WTC11 (cell line): Measurements from ENCODE around the gene ADGRA1. TPM values are rescaled to one million over a fixed set of nuclear protein-coding genes. Genes with fewer than 3 reads are reported as not detected.

Experiments used
- ATAC-seq: fragments of 200-7000 bp; cut with Tn5 transposase; 2 replicates; pipeline ENCODE4 v1.10.0; 2021; ENCODE audit warnings: mild to moderate bottlenecking, moderate library complexity
- CTCF ChIA-PET: fragments of 300-600 bp; sonication (Branson Sonifier 250); formaldehyde crosslinking; loops from one replicate; lab custom pipeline; 2021; ENCODE audit warnings: antibody characterized with exemption; lab: Charles Lee
- POLR2A ChIA-PET: fragments of 350-600 bp; sonication (Branson Sonifier 250); formaldehyde crosslinking; loops from one replicate; lab custom pipeline; 2021; ENCODE audit warnings: antibody characterized with exemption; lab: Charles Lee
- DNase-seq: peaks from one replicate; pipeline ENCODE4 v3.0.0; 2021; ENCODE audit warnings: low spot score
- H3K27ac Mint-ChIP-seq: 2 replicates; pipeline ENCODE4 v1.8.0; 2021; ENCODE audit warnings: mixed read lengths
- H3K27me3 Mint-ChIP-seq: 2 replicates; pipeline ENCODE4 v1.8.0; 2021; ENCODE audit warnings: low read depth, mild to moderate bottlenecking, moderate library complexity, mixed read lengths
- H3K36me3 Mint-ChIP-seq: 2 replicates; pipeline ENCODE4 v1.8.0; 2021; ENCODE audit warnings: mixed read lengths
- H3K4me1 Mint-ChIP-seq: 2 replicates; pipeline ENCODE4 v1.8.0; 2022; ENCODE audit warnings: mixed read lengths
- H3K4me3 Mint-ChIP-seq: 2 replicates; pipeline ENCODE4 v1.8.0; 2021; ENCODE audit warnings: mild to moderate bottlenecking, moderate library complexity, mixed read lengths
- H3K9me3 Mint-ChIP-seq: 2 replicates; pipeline ENCODE4 v1.8.0; 2021; ENCODE audit warnings: mixed read lengths
- ELF4 ChIP-seq: sonication (generic); formaldehyde crosslinking; IDR thresholded peaks from 2 replicates; pipeline ENCODE4 v1.8.1; 2022; ENCODE audit warnings: low read depth, mild to moderate bottlenecking, moderate library complexity, missing genetic modification reagents
- GTF2I ChIP-seq: fragments of 250-450 bp; sonication (Bioruptor Pico); conservative IDR thresholded peaks from 2 replicates; pipeline ENCODE4 v1.4.0; 2021; ENCODE audit warnings: mild to moderate bottlenecking
- NFATC4 ChIP-seq: fragments of 250-450 bp; sonication (Bioruptor Pico); IDR thresholded peaks from 2 replicates; pipeline ENCODE4 v1.9.0; 2021; ENCODE audit warnings: mild to moderate bottlenecking
- STAT6 ChIP-seq: sonication (generic); formaldehyde crosslinking; conservative IDR thresholded peaks from 2 replicates; pipeline ENCODE4 v1.8.1; 2023; ENCODE audit warnings: mild to moderate bottlenecking, low read depth, missing genetic modification reagents, moderate library complexity
- TP53 ChIP-seq: sonication (generic); formaldehyde crosslinking; IDR thresholded peaks from 2 replicates; pipeline ENCODE4 v1.8.1; 2023; ENCODE audit warnings: mild to moderate bottlenecking, missing genetic modification reagents
- ZBTB21 ChIP-seq: sonication (generic); formaldehyde crosslinking; IDR thresholded peaks from 2 replicates; pipeline ENCODE4 v1.8.1; 2023; ENCODE audit warnings: mild to moderate bottlenecking, missing genetic modification reagents, borderline replicate concordance
- total RNA-seq: library from RNA; stranded (reverse); gene quantifications from 3 replicates; pipeline ENCODE4 v1.2.3, GENCODE V29; 2021
- TF ChIP-seq, protein P1 (sequence below): sonication (generic); formaldehyde crosslinking; IDR thresholded peaks from 2 replicates; pipeline ENCODE4 v1.8.0; 2023; ENCODE audit warnings: missing genetic modification reagents, mild to moderate bottlenecking, borderline replicate concordance
- TF ChIP-seq, protein P2 (sequence below): sonication (generic); formaldehyde crosslinking; IDR thresholded peaks from 2 replicates; pipeline ENCODE4 v1.8.0; 2022; ENCODE audit warnings: mild to moderate bottlenecking, missing genetic modification reagents
- TF ChIP-seq, protein P3 (sequence below): sonication (generic); formaldehyde crosslinking; IDR thresholded peaks from 2 replicates; pipeline ENCODE4 v1.8.1; 2023; ENCODE audit warnings: mild to moderate bottlenecking, missing genetic modification reagents
- TF ChIP-seq, protein P4 (sequence below): sonication (generic); formaldehyde crosslinking; IDR thresholded peaks from 2 replicates; pipeline ENCODE4 v1.8.1; 2023; ENCODE audit warnings: mild to moderate bottlenecking, missing genetic modification reagents, borderline replicate concordance
- TF ChIP-seq, protein P5 (sequence below): sonication (generic); formaldehyde crosslinking; IDR thresholded peaks from 2 replicates; pipeline ENCODE4 v1.8.1; 2022; ENCODE audit warnings: low read depth, missing genetic modification reagents, borderline replicate concordance

ADGRA1 gene
- total RNA-seq, 1 experiment from 2014 or later, result 0.20 TPM

GRCh38 chr10:133055470-133055869, 32.3 kb upstream of the ADGRA1 start (continued):
- TF ChIP-seq, protein P1, sequence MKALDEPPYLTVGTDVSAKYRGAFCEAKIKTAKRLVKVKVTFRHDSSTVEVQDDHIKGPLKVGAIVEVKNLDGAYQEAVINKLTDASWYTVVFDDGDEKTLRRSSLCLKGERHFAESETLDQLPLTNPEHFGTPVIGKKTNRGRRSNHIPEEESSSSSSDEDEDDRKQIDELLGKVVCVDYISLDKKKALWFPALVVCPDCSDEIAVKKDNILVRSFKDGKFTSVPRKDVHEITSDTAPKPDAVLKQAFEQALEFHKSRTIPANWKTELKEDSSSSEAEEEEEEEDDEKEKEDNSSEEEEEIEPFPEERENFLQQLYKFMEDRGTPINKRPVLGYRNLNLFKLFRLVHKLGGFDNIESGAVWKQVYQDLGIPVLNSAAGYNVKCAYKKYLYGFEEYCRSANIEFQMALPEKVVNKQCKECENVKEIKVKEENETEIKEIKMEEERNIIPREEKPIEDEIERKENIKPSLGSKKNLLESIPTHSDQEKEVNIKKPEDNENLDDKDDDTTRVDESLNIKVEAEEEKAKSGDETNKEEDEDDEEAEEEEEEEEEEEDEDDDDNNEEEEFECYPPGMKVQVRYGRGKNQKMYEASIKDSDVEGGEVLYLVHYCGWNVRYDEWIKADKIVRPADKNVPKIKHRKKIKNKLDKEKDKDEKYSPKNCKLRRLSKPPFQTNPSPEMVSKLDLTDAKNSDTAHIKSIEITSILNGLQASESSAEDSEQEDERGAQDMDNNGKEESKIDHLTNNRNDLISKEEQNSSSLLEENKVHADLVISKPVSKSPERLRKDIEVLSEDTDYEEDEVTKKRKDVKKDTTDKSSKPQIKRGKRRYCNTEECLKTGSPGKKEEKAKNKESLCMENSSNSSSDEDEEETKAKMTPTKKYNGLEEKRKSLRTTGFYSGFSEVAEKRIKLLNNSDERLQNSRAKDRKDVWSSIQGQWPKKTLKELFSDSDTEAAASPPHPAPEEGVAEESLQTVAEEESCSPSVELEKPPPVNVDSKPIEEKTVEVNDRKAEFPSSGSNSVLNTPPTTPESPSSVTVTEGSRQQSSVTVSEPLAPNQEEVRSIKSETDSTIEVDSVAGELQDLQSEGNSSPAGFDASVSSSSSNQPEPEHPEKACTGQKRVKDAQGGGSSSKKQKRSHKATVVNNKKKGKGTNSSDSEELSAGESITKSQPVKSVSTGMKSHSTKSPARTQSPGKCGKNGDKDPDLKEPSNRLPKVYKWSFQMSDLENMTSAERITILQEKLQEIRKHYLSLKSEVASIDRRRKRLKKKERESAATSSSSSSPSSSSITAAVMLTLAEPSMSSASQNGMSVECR (CRISPR knock-in tag), result no peak
- TF ChIP-seq GTF2I (CRISPR knock-in tag), result no peak
- TF ChIP-seq, protein P2, sequence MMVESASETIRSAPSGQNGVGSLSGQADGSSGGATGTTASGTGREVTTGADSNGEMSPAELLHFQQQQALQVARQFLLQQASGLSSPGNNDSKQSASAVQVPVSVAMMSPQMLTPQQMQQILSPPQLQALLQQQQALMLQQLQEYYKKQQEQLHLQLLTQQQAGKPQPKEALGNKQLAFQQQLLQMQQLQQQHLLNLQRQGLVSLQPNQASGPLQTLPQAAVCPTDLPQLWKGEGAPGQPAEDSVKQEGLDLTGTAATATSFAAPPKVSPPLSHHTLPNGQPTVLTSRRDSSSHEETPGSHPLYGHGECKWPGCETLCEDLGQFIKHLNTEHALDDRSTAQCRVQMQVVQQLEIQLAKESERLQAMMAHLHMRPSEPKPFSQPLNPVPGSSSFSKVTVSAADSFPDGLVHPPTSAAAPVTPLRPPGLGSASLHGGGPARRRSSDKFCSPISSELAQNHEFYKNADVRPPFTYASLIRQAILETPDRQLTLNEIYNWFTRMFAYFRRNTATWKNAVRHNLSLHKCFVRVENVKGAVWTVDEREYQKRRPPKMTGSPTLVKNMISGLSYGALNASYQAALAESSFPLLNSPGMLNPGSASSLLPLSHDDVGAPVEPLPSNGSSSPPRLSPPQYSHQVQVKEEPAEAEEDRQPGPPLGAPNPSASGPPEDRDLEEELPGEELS (CRISPR knock-in tag), result no peak
- no peak for TF ChIP-seq ELF4 (CRISPR knock-in tag)
- TF ChIP-seq NFATC4 (CRISPR knock-in tag), result no peak
- no peak for TF ChIP-seq TP53 (CRISPR knock-in tag)
- no peak for TF ChIP-seq STAT6 (CRISPR knock-in tag)
- TF ChIP-seq, all 79 proteins: peak for 0

DNA sequence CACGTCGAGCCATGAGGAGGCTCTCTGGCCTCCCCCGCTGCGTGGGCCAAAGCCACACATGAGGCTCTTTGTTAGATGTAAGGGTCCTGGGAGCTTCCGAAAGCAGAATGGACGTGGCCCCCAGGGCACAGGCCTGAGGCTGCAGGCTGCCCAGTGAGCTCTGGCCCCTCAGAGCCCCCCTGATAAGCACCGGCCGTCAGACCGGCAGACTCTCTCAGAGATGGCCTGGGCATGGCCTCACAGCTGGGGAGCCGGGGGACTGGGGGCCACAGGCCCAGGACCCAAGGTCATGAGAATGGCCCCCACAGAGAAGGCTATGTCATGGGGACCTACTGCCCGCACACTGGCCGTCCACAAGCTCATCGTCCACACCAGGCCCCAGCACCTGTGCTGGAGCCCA, 31.7 kb upstream of the ADGRA1 start:
- H3K4me1 Mint-ChIP-seq, result peaks cover 7% of the 10 kb centered on the region
- H3K36me3 Mint-ChIP-seq, result no peaks in the 10 kb centered on the region
- no peak for DNase-seq
- no peaks in the 10 kb centered on the region for H3K27me3 Mint-ChIP-seq
- TF ChIP-seq, protein P3, sequence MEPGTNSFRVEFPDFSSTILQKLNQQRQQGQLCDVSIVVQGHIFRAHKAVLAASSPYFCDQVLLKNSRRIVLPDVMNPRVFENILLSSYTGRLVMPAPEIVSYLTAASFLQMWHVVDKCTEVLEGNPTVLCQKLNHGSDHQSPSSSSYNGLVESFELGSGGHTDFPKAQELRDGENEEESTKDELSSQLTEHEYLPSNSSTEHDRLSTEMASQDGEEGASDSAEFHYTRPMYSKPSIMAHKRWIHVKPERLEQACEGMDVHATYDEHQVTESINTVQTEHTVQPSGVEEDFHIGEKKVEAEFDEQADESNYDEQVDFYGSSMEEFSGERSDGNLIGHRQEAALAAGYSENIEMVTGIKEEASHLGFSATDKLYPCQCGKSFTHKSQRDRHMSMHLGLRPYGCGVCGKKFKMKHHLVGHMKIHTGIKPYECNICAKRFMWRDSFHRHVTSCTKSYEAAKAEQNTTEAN (CRISPR knock-in tag), result no peak
- TF ChIP-seq, protein P4, sequence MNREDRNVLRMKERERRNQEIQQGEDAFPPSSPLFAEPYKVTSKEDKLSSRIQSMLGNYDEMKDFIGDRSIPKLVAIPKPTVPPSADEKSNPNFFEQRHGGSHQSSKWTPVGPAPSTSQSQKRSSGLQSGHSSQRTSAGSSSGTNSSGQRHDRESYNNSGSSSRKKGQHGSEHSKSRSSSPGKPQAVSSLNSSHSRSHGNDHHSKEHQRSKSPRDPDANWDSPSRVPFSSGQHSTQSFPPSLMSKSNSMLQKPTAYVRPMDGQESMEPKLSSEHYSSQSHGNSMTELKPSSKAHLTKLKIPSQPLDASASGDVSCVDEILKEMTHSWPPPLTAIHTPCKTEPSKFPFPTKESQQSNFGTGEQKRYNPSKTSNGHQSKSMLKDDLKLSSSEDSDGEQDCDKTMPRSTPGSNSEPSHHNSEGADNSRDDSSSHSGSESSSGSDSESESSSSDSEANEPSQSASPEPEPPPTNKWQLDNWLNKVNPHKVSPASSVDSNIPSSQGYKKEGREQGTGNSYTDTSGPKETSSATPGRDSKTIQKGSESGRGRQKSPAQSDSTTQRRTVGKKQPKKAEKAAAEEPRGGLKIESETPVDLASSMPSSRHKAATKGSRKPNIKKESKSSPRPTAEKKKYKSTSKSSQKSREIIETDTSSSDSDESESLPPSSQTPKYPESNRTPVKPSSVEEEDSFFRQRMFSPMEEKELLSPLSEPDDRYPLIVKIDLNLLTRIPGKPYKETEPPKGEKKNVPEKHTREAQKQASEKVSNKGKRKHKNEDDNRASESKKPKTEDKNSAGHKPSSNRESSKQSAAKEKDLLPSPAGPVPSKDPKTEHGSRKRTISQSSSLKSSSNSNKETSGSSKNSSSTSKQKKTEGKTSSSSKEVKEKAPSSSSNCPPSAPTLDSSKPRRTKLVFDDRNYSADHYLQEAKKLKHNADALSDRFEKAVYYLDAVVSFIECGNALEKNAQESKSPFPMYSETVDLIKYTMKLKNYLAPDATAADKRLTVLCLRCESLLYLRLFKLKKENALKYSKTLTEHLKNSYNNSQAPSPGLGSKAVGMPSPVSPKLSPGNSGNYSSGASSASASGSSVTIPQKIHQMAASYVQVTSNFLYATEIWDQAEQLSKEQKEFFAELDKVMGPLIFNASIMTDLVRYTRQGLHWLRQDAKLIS (CRISPR knock-in tag), result no peak
- no peak for TF ChIP-seq ZBTB21
- TF ChIP-seq, protein P5, sequence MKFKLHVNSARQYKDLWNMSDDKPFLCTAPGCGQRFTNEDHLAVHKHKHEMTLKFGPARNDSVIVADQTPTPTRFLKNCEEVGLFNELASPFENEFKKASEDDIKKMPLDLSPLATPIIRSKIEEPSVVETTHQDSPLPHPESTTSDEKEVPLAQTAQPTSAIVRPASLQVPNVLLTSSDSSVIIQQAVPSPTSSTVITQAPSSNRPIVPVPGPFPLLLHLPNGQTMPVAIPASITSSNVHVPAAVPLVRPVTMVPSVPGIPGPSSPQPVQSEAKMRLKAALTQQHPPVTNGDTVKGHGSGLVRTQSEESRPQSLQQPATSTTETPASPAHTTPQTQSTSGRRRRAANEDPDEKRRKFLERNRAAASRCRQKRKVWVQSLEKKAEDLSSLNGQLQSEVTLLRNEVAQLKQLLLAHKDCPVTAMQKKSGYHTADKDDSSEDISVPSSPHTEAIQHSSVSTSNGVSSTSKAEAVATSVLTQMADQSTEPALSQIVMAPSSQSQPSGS (CRISPR knock-in tag), result no peak
- H3K4me3 Mint-ChIP-seq, result no peak overlapping the region
- ATAC-seq, result no peak
- ChIA-PET POLR2A (no interaction called here), CTCF (no interaction called here)
- H3K27ac Mint-ChIP-seq, result no peak overlapping the region
- no peaks in the 10 kb centered on the region for H3K9me3 Mint-ChIP-seq
